SU-DHL-6 (cell line): ENCODE measurements around the gene SNED1.

ENCODE experiments used
- CTCF ChIP-seq: fragments of 200-600 bp; sonication (generic); IDR thresholded peaks from one replicate; pipeline ENCODE4 v1.5.1; 2017; ENCODE audit warnings: antibody characterized with exemption, mild to moderate bottlenecking, low read length, moderate library complexity; ENCODE audit not compliant: insufficient read depth, poor library complexity, severe bottlenecking
- EZH2phosphoT487 ChIP-seq: fragments of 200-600 bp; sonication (generic), shearing (Covaris generic); conservative IDR thresholded peaks from 2 replicates; pipeline ENCODE4 v1.6.1; 2018; ENCODE audit warnings: mild to moderate bottlenecking, antibody characterized with exemption, low read length, moderate library complexity, mixed read lengths

GRCh38 chr2:241131531-241131930, 133.1 kb downstream of the SNED1 start:
- TF ChIP-seq CTCF = no peak
- TF ChIP-seq EZH2phosphoT487 = no peak
